ENCODE results near the gene ASB13.

Gene ASB13

DNA sequence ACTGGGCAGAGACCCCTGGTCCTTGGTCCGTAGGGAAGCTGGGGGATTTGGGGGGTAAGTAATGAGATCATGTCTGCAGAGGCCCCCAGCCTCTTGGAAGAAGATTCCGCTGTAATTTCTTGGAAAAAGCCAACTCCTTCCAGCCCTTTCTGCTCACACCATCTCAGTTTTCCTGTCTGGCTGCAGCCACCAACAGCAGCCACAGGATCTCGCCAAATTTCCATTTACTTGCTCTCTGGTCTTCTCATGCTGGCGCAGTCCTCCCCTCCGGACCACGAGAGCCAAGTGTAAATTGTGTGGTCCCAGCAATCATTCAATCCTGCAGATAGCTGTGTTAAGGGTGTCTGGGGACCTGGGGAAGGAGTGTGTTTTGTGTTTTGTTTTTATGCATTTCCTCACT lies 49.6 kb downstream of the ASB13 start:
- Histone ChIP-seq H3K4me3 (replicated peaks; ENCODE audit: low read depth, low read length) (no peak overlapping the region), H3K27me3 (replicated peaks; ENCODE audit: control insufficient read depth, insufficient read depth, low read length) (no peaks in the 10 kb centered on the region; the same call in none of the 2 replicates), H3K36me3 (ENCODE audit: control insufficient read depth, insufficient read depth, low read length) (no peaks in the 10 kb centered on the region)
- TF ChIP-seq, protein P1, sequence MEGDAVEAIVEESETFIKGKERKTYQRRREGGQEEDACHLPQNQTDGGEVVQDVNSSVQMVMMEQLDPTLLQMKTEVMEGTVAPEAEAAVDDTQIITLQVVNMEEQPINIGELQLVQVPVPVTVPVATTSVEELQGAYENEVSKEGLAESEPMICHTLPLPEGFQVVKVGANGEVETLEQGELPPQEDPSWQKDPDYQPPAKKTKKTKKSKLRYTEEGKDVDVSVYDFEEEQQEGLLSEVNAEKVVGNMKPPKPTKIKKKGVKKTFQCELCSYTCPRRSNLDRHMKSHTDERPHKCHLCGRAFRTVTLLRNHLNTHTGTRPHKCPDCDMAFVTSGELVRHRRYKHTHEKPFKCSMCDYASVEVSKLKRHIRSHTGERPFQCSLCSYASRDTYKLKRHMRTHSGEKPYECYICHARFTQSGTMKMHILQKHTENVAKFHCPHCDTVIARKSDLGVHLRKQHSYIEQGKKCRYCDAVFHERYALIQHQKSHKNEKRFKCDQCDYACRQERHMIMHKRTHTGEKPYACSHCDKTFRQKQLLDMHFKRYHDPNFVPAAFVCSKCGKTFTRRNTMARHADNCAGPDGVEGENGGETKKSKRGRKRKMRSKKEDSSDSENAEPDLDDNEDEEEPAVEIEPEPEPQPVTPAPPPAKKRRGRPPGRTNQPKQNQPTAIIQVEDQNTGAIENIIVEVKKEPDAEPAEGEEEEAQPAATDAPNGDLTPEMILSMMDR (IDR thresholded peaks at IDR 0.05; ENCODE audit: insufficient read depth, low read length, poor library complexity, severe bottlenecking): no peak
- DNase-seq (ENCODE audit: extremely low read depth, insufficient read length): no peak

DNA sequence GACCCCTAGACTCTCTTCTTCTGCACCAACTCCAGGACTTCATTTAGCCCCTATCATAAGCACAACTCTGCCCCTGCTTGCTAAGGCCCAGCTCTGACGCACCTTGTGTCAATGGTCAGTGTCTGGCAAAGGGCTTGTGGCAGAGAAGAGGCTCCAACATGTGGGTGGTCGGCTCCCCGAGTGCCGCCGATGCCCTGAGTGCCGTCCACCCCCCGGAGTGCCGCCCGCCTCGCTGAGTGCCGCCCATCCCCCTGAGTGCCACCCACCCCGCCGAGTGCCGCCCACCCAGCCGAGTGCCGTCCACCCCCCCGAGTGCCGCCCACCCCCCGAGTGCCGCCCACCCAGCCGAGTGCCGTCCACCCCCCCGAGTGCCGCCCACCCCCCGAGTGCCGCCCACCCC lies 50.3 kb downstream of the ASB13 start:
- Histone ChIP-seq H3K36me3 (ENCODE audit: control insufficient read depth, insufficient read depth, low read length) (no peaks in the 10 kb centered on the region), H3K27me3 (replicated peaks; ENCODE audit: control insufficient read depth, insufficient read depth, low read length) (no peaks in the 10 kb centered on the region; the same call in none of the 2 replicates), H3K4me3 (replicated peaks; ENCODE audit: low read depth, low read length) (no peak overlapping the region)
- DNase-seq (ENCODE audit: extremely low read depth, insufficient read length): no peak
- TF ChIP-seq, protein P1 (IDR thresholded peaks at IDR 0.05; ENCODE audit: insufficient read depth, low read length, poor library complexity, severe bottlenecking): no peak

DNA sequence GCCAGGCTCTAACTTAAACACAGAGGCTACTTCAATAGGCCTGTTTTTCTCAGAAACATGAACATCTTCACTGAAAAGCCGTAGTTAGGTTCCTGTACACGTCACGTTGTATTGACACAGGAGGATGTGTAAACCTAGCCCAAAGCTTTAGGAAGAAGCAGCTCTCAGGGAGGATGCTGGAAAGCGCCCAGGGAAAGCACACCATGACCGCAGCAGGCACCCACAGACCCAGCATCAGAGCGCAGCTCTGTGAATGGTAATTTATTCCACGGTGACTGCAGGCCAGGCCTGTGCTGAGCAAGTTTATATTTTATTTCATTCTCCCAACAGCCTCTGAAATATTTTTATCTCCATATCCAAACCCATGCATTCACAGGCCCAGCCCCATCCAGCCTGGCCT lies 51.1 kb downstream of the ASB13 start:
- no peaks in the 10 kb centered on the region; the same call in none of the 2 replicates for H3K27me3 ChIP-seq (replicated peaks; ENCODE audit: control insufficient read depth, insufficient read depth, low read length)
- DNase-seq (ENCODE audit: extremely low read depth, insufficient read length): no peak
- no peak overlapping the region for H3K4me3 ChIP-seq (replicated peaks; ENCODE audit: low read depth, low read length)
- TF ChIP-seq, protein P1 (IDR thresholded peaks at IDR 0.05; ENCODE audit: insufficient read depth, low read length, poor library complexity, severe bottlenecking): no peak
- H3K36me3 ChIP-seq (ENCODE audit: control insufficient read depth, insufficient read depth, low read length): no peaks in the 10 kb centered on the region

DNA sequence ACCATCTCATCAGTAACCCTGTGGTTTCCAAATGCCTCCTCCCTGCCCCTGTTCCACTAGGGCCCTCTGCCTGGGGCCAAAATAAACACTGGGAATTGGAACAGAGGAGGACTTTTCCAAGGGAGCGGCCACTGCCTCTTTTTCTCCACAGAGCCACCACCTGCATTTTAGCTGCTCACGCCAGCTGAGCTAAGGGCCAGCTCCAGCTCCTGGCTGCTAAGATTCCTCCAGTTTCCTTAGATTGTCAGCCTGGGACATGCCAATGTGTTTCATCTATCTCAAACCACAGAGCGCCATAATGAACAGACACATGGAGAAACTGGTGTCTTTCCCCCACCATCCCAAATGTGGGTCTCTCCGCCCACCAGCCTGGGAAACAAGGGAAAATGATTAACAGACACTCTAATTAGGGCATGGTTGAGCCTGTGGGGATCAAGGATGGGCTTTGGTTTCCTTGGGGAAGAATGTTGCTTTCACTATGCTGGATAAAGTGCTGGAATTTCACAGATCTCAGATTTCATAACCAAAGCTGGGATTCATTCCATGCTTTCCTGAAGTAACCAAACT lies 52.2 kb downstream of the ASB13 start:
- no peaks in the 10 kb centered on the region; the same call in none of the 2 replicates for H3K27me3 ChIP-seq (replicated peaks; ENCODE audit: control insufficient read depth, insufficient read depth, low read length)
- DNase-seq (ENCODE audit: extremely low read depth, insufficient read length): no peak
- no peak overlapping the region for H3K4me3 ChIP-seq (replicated peaks; ENCODE audit: low read depth, low read length)
- TF ChIP-seq, protein P1 (IDR thresholded peaks at IDR 0.05; ENCODE audit: insufficient read depth, low read length, poor library complexity, severe bottlenecking): no peak
- H3K36me3 ChIP-seq (ENCODE audit: control insufficient read depth, insufficient read depth, low read length): no peaks in the 10 kb centered on the region

DNA sequence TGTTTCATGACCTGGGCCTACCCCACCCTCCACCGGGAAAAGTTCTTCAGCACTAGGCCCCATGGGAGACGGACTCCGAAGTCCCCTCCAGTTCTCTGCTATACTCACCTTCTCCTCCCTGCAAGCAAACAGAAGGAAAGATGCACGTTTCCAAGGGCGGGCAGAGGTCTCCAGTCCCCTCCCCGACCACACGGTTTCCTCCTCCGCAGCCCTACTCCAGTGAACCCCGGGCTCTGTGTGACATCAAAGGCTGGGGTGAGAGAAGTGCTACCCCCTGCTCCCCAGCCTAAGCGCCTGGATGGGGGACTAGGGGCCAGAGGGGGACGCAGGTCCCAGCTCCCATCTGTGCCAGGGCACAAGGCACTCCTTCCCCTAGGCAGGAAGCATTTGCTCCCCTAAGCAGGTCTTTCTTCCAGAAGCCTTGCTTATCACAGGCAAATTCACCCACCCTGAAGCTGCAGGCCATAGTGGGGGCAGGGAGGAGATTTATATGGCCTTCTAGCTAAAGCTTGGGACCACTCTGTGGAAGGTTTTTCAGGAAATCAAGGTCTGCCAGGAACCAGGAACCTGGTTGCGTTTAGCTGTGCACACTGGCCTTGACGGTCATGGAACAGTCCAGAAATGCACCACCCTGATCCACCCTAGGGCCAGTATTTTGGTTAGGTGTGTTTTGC lies 52.8 kb downstream of the ASB13 start:
- no peak overlapping the region for H3K4me3 ChIP-seq (replicated peaks; ENCODE audit: low read depth, low read length)
- DNase-seq (ENCODE audit: extremely low read depth, insufficient read length): no peak
- no peaks in the 10 kb centered on the region for H3K36me3 ChIP-seq (ENCODE audit: control insufficient read depth, insufficient read depth, low read length)
- no peaks in the 10 kb centered on the region; the same call in none of the 2 replicates for H3K27me3 ChIP-seq (replicated peaks; ENCODE audit: control insufficient read depth, insufficient read depth, low read length)
- TF ChIP-seq, protein P1 (IDR thresholded peaks at IDR 0.05; ENCODE audit: insufficient read depth, low read length, poor library complexity, severe bottlenecking): no peak

Measured in GM06990 (cell line).